GM12865 (cell line): Measurements from ENCODE around the gene PPP2R2C.
A peak's percentile ranks its signal among the peaks of the same experiment; 100 is the strongest.

ENCODE experiments used
- DNase-seq: peaks from one replicate; pipeline ENCODE4 v3.0.0; 2010; ENCODE audit warnings: low read depth
- H3K4me3 ChIP-seq: 2 replicates; pipeline ENCODE4 v1.5.1; 2011; ENCODE audit warnings: mild to moderate bottlenecking, low read depth, low read length, control low read depth
- CTCF ChIP-seq: IDR thresholded peaks from 2 replicates; pipeline ENCODE4 v1.5.1; 2011; ENCODE audit warnings: low read length, control low read depth, low read depth, inconsistent platforms; ENCODE audit not compliant: insufficient read depth; ENCODE audit errors: missing control alignments

The PPP2R2C gene

GRCh38 chr4:6278801-6279197 lies 193.6 kb downstream of the PPP2R2C start:
- DNase-seq = peak; percentile 78
- no peak overlapping the region for H3K4me3 ChIP-seq
- TF ChIP-seq CTCF = no peak

GRCh38 chr4:6277935-6278800 lies 194.2 kb downstream of the PPP2R2C start:
- no peak for TF ChIP-seq CTCF
- DNase-seq = no peak
- no peak overlapping the region for H3K4me3 ChIP-seq

DNA sequence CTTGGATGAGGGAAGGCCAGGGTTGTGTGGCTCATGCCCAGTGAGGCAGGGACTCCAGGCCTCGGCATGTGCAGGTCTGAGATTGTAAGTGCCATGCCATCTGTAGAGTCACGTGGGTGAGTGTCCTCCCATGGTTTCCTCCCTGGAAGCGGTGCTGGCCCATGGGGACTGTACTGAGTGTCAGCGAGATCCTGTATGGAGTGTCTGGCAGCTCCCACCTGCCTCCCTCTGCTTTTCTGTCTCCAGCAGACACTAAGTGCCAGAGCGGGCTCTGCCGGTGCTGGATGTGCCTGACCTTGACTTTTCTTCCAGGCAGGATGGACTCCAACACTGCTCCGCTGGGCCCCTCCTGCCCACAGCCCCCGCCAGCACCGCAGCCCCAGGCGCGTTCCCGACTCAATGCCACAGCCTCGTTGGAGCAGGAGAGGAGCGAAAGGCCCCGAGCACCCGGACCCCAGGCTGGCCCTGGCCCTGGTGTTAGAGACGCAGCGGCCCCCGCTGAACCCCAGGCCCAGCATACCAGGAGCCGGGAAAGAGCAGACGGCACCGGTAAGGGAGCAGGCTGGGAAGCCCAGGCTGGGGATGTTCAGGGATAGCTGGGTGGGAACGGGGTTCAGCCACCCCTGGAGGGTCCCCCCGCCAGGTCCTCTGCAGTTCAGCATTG lies 195.1 kb downstream of the PPP2R2C start:
- no peak for DNase-seq
- TF ChIP-seq CTCF = no peak
- H3K4me3 ChIP-seq = no peak overlapping the region

DNA sequence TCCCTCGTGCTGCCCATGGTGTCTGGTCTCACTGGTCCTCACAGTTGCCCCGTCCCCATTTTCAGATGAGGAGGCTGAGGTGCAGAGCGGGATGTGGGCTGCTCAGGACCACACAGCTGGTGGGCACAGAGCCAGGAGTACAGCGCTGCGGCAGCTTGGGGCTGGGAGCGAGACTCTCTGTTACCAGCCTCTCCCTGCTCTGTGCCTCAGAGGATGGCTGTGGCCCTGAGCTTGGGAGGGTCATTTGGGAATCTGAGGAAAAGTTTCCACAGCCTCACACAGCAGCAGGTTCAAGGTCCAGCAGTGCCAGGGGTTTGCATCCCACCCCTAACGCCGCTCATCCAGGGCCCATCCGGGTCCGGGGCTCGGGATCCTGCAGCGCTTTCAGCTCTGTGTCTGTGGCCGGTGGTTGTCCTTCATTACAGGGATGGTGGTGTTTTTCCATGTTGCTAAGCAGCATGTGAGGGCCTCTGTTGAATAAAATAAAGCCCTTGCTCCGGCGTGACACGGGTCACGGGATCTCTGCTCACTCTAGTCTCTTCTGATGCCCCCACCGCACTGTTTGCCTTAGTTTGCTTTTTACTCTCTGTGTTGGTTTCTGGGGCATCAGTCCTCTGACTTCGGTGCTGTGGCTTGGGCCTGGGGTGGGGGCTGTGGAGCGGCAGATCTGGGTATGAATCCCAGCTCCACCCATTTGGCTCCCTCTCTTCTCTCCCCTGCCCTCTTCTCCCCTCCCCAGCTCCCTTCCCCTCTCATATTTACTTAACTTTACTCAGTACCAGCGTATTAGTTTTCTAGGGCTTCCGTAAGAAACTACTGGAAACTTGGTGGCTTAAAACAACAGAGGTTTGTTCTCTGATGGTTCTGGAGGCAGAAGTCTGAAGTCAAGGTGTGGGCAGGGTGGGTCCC lies 196.3 kb downstream of the PPP2R2C start:
- no peak for DNase-seq
- no peak overlapping the region for H3K4me3 ChIP-seq
- TF ChIP-seq CTCF = no peak

GRCh38 chr4:6275351-6275750 lies 197.1 kb downstream of the PPP2R2C start:
- no peak overlapping the region for H3K4me3 ChIP-seq
- DNase-seq = no peak
- TF ChIP-seq CTCF = no peak

GRCh38 chr4:6273661-6273990 lies 198.8 kb downstream of the PPP2R2C start:
- TF ChIP-seq CTCF = no peak
- no peak overlapping the region for H3K4me3 ChIP-seq
- no peak for DNase-seq
